ENCODE data around the gene PTPA. TPM values are rescaled to one million over a fixed set of nuclear protein-coding genes. Genes with fewer than 3 reads are reported as not detected.
"Not testable (repeated sequence)": the region's sequence is repeated elsewhere in the genome, so short reads cannot be mapped to it uniquely, and the experiment has no call there.

PTPA gene
- total RNA-seq, 3 donors from 2014 or later (not counting 1 experiment from before 2014, with no cell fraction given): 63.2 to 69.4 (median 64.9) TPM

- ATAC-seq (no peak), DNase-seq (no peak)
- Histone ChIP-seq H3K27me3 (ENCODE audit: control insufficient read depth, insufficient read depth, low read length) (no peaks in the 10 kb centered on the region), H3K4me1 (ENCODE audit: control insufficient read depth, insufficient read depth, low read length) (no peaks in the 10 kb centered on the region), H3K9me3 (ENCODE audit: control insufficient read depth, insufficient read depth, low read length) (peaks cover 6% of the 10 kb centered on the region), H3K4me3 (ENCODE audit: low read length) (no peak overlapping the region), H3K36me3 (ENCODE audit: control insufficient read depth, insufficient read depth, low read length) (no peaks in the 10 kb centered on the region), H3K27ac (ENCODE audit: low read length) (no peak overlapping the region)
- Mint-ChIP-seq H3K27ac (no peak overlapping the region), H3K4me3 (no peak overlapping the region), H3K4me1 (no peaks in the 10 kb centered on the region), H3K36me3 (peaks cover 8% of the 10 kb centered on the region), H3K27me3 (ENCODE audit: low read depth in 2 of 2) (peaks cover 6 to 21% of the 10 kb centered on the region in 2 donors), H3K9me3 (no peaks in the 10 kb centered on the region)
- WGBS (ENCODE audit: insufficient coverage): 95% methylated on average over 7 of the region's 7 CpGs
- intact Hi-C loops (cut with micrococcal nuclease): no loop called here
- TF ChIP-seq, protein P1, sequence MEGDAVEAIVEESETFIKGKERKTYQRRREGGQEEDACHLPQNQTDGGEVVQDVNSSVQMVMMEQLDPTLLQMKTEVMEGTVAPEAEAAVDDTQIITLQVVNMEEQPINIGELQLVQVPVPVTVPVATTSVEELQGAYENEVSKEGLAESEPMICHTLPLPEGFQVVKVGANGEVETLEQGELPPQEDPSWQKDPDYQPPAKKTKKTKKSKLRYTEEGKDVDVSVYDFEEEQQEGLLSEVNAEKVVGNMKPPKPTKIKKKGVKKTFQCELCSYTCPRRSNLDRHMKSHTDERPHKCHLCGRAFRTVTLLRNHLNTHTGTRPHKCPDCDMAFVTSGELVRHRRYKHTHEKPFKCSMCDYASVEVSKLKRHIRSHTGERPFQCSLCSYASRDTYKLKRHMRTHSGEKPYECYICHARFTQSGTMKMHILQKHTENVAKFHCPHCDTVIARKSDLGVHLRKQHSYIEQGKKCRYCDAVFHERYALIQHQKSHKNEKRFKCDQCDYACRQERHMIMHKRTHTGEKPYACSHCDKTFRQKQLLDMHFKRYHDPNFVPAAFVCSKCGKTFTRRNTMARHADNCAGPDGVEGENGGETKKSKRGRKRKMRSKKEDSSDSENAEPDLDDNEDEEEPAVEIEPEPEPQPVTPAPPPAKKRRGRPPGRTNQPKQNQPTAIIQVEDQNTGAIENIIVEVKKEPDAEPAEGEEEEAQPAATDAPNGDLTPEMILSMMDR (IDR thresholded peaks at IDR 0.05): no peak
Measured at GRCh38 chr9:129191234-129191633, 80.0 kb downstream of the PTPA start.

DNA sequence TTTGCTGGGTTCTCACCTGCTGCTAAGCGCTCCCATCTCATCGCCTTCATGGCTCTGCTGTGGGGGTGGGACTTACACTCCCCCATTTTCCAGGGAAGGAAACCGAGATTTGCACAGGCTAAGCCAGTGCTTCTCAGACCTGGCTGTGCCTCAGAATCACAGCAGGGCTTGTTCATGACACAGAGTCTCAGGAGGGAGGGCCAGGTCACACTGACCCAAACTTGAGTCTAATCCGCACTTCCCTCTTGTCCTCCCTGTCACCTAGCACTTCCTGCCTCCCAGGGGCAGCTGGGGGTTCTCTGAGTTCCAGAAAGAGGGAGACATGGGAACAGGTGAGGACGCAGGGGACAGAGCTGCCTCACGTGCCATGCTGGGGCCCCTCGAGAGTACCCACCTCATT is 82.4 kb downstream of the PTPA start:
- Histone ChIP-seq H3K36me3 (ENCODE audit: control insufficient read depth, insufficient read depth, low read length) (no peaks in the 10 kb centered on the region), H3K4me3 (ENCODE audit: low read length) (no peak overlapping the region), H3K27ac (ENCODE audit: low read length) (no peak overlapping the region), H3K9me3 (ENCODE audit: control insufficient read depth, insufficient read depth, low read length) (peaks cover 3% of the 10 kb centered on the region), H3K27me3 (ENCODE audit: control insufficient read depth, insufficient read depth, low read length) (peaks cover 2% of the 10 kb centered on the region), H3K4me1 (ENCODE audit: control insufficient read depth, insufficient read depth, low read length) (no peaks in the 10 kb centered on the region)
- H3K4me1 Mint-ChIP-seq: no peaks in the 10 kb centered on the region
- intact Hi-C loops (cut with micrococcal nuclease): no loop called here
- DNase-seq (no peak), ATAC-seq (no peak)
- TF ChIP-seq, protein P1 (IDR thresholded peaks at IDR 0.05): no peak
- peaks cover 9 to 21% of the 10 kb centered on the region in 2 donors for H3K27me3 Mint-ChIP-seq (ENCODE audit: low read depth in 2 of 2)
- no peak overlapping the region for H3K4me3 Mint-ChIP-seq
- peaks cover 8% of the 10 kb centered on the region for H3K36me3 Mint-ChIP-seq
- H3K9me3 Mint-ChIP-seq: no peaks in the 10 kb centered on the region
- no peak overlapping the region for H3K27ac Mint-ChIP-seq
- 84% methylated on average over 7 of the region's 7 CpGs for WGBS (ENCODE audit: insufficient coverage)

GRCh38 chr9:129194221-129194620 is 83.0 kb downstream of the PTPA start:
- no peak overlapping the region for H3K27ac Mint-ChIP-seq
- intact Hi-C loops (cut with micrococcal nuclease): no loop called here
- TF ChIP-seq, protein P1 (IDR thresholded peaks at IDR 0.05): no peak
- ATAC-seq: no peak
- H3K36me3 Mint-ChIP-seq: peaks cover 8% of the 10 kb centered on the region
- Histone ChIP-seq H3K4me1 (ENCODE audit: control insufficient read depth, insufficient read depth, low read length) (no peaks in the 10 kb centered on the region), H3K4me3 (ENCODE audit: low read length) (no peak overlapping the region), H3K27ac (ENCODE audit: low read length) (no peak overlapping the region), H3K27me3 (ENCODE audit: control insufficient read depth, insufficient read depth, low read length) (peaks cover 2% of the 10 kb centered on the region), H3K9me3 (ENCODE audit: control insufficient read depth, insufficient read depth, low read length) (peaks cover 3% of the 10 kb centered on the region), H3K36me3 (ENCODE audit: control insufficient read depth, insufficient read depth, low read length) (no peaks in the 10 kb centered on the region)
- H3K27me3 Mint-ChIP-seq (ENCODE audit: low read depth in 2 of 2): peaks cover 14 to 21% of the 10 kb centered on the region in 2 donors
- H3K4me1 Mint-ChIP-seq: no peaks in the 10 kb centered on the region
- no peaks in the 10 kb centered on the region for H3K9me3 Mint-ChIP-seq
- no peak for DNase-seq
- no peak overlapping the region for H3K4me3 Mint-ChIP-seq
- 78% methylated on average over 3 of the region's 3 CpGs for WGBS (ENCODE audit: insufficient coverage)

GRCh38 chr9:129195606-129196005 is 84.4 kb downstream of the PTPA start:
- ATAC-seq: no peak

GRCh38 chr9:129197045-129197444 is 85.8 kb downstream of the PTPA start:
- H3K36me3 ChIP-seq (ENCODE audit: control insufficient read depth, insufficient read depth, low read length); H3K9me3 ChIP-seq (ENCODE audit: control insufficient read depth, insufficient read depth, low read length); H3K27ac ChIP-seq (ENCODE audit: low read length); intact Hi-C loops (cut with micrococcal nuclease); H3K9me3 Mint-ChIP-seq; ATAC-seq; H3K36me3 Mint-ChIP-seq; H3K4me3 Mint-ChIP-seq; H3K27me3 ChIP-seq (ENCODE audit: control insufficient read depth, insufficient read depth, low read length); DNase-seq; H3K27ac Mint-ChIP-seq; H3K4me1 ChIP-seq (ENCODE audit: control insufficient read depth, insufficient read depth, low read length); H3K4me3 ChIP-seq (ENCODE audit: low read length); H3K4me1 Mint-ChIP-seq: not testable (repeated sequence)
- WGBS (ENCODE audit: insufficient coverage): 95% methylated on average over 6 of the region's 6 CpGs
- H3K27me3 Mint-ChIP-seq (ENCODE audit: low read depth in 2 of 2): peaks cover 14 to 21% of the 10 kb centered on the region in 2 donors

More at GRCh38 chr9:129195606-129196005, 84.4 kb downstream of the PTPA start:
- H3K27ac Mint-ChIP-seq: no peak overlapping the region
- no peaks in the 10 kb centered on the region for H3K4me1 Mint-ChIP-seq
- intact Hi-C loops (cut with micrococcal nuclease): no loop called here
- no peak for DNase-seq
- no peak overlapping the region for H3K4me3 Mint-ChIP-seq
- peaks cover 8% of the 10 kb centered on the region for H3K36me3 Mint-ChIP-seq
- Histone ChIP-seq H3K36me3 (ENCODE audit: control insufficient read depth, insufficient read depth, low read length) (no peaks in the 10 kb centered on the region), H3K27ac (ENCODE audit: low read length) (no peak overlapping the region), H3K9me3 (ENCODE audit: control insufficient read depth, insufficient read depth, low read length) (peaks cover 3% of the 10 kb centered on the region), H3K27me3 (ENCODE audit: control insufficient read depth, insufficient read depth, low read length) (peaks cover 2% of the 10 kb centered on the region), H3K4me3 (ENCODE audit: low read length) (no peak overlapping the region), H3K4me1 (ENCODE audit: control insufficient read depth, insufficient read depth, low read length) (no peaks in the 10 kb centered on the region)
- no peaks in the 10 kb centered on the region for H3K9me3 Mint-ChIP-seq
- TF ChIP-seq, protein P1 (IDR thresholded peaks at IDR 0.05): no peak
- H3K27me3 Mint-ChIP-seq (ENCODE audit: low read depth in 2 of 2): peaks cover 14 to 21% of the 10 kb centered on the region in 2 donors
- WGBS (ENCODE audit: insufficient coverage): 84% methylated on average over 10 of the region's 10 CpGs

All from natural killer cell (primary cell).